ENCODE measurements around the gene ATP6AP1.
"Not testable (repeated sequence)": the region's sequence is repeated elsewhere in the genome, so short reads cannot be mapped to it uniquely, and the experiment has no call there.

The ATP6AP1 gene

GRCh38 chrX:154396363-154396762, 32.1 kb upstream of the ATP6AP1 start:
- H3K27me3 Mint-ChIP-seq, DNase-seq, ATAC-seq, H3K9me3 Mint-ChIP-seq: not testable (repeated sequence)
- peaks cover 30% of the 10 kb centered on the region for H3K4me1 Mint-ChIP-seq
- peak overlapping the region in 1 of 2 donors; percentile 99 for H3K4me3 Mint-ChIP-seq
- peak overlapping the region in 1 of 2 donors; percentile 48 for H3K27ac Mint-ChIP-seq

- peak in 1 of 2 donors; percentile 68 for DNase-seq
- H3K4me3 Mint-ChIP-seq = peak overlapping the region; percentile 97 to 99
- H3K9me3 Mint-ChIP-seq = no peaks in the 10 kb centered on the region
- H3K4me1 Mint-ChIP-seq = peaks cover 31% of the 10 kb centered on the region
- no peaks in the 10 kb centered on the region for H3K27me3 Mint-ChIP-seq
- ATAC-seq = peak; percentile 65
- peak overlapping the region; percentile 99 for H3K27ac Mint-ChIP-seq
Measured at GRCh38 chrX:154396973-154397887, 31.2 kb upstream of the ATP6AP1 start.

- peak within 1 kb of the TSS; percentile 97 to 99 for H3K4me3 Mint-ChIP-seq
- peak within 1 kb of the TSS; percentile 99 for H3K27ac Mint-ChIP-seq
- peaks cover 31% of the 10 kb centered on the region for H3K4me1 Mint-ChIP-seq
- peak; percentile 88 for ATAC-seq
- no peaks in the 10 kb centered on the region for H3K27me3 Mint-ChIP-seq
- no peaks in the 10 kb centered on the region for H3K9me3 Mint-ChIP-seq
- peak; percentile 88 to 96 for DNase-seq
Measured at GRCh38 chrX:154397888-154398667, 30.4 kb upstream of the ATP6AP1 start, which contains the start of gene RPL10. Gene RPL10 (plus strand): TSS chrX:154398377. CDS start chrX:154398520, 143 bp downstream.

- peaks cover 31% of the 10 kb centered on the region for H3K4me1 Mint-ChIP-seq
- H3K27ac Mint-ChIP-seq = peak overlapping the region; percentile 99
- peak overlapping the region; percentile 97 to 99 for H3K4me3 Mint-ChIP-seq
- H3K27me3 Mint-ChIP-seq = no peaks in the 10 kb centered on the region
- H3K9me3 Mint-ChIP-seq = no peaks in the 10 kb centered on the region
- DNase-seq (peak; percentile 71 to 86), ATAC-seq (peak; percentile 47)
Measured at GRCh38 chrX:154398668-154399526, 29.6 kb upstream of the ATP6AP1 start.

GRCh38 chrX:154399527-154400368, 28.7 kb upstream of the ATP6AP1 start:
- H3K27me3 Mint-ChIP-seq = no peaks in the 10 kb centered on the region
- peak overlapping the region; percentile 97 to 99 for H3K4me3 Mint-ChIP-seq
- H3K27ac Mint-ChIP-seq = peak overlapping the region; percentile 99
- no peaks in the 10 kb centered on the region for H3K9me3 Mint-ChIP-seq
- DNase-seq (peak in 1 of 2 donors; percentile 36), ATAC-seq (no peak)
- H3K4me1 Mint-ChIP-seq = peaks cover 31% of the 10 kb centered on the region

GRCh38 chrX:154400369-154400817, 28.1 kb upstream of the ATP6AP1 start:
- Mint-ChIP-seq H3K4me1 (peaks cover 31% of the 10 kb centered on the region), H3K4me3 (peak overlapping the region; percentile 97 to 99), H3K27ac (peak overlapping the region in 1 of 2 donors; percentile 99)
- DNase-seq, ATAC-seq, H3K27me3 Mint-ChIP-seq, H3K9me3 Mint-ChIP-seq: not testable (repeated sequence)

GRCh38 chrX:154401045-154401799, 27.3 kb upstream of the ATP6AP1 start:
- DNase-seq (no peak), ATAC-seq (no peak)
- Mint-ChIP-seq H3K27me3 (no peaks in the 10 kb centered on the region), H3K9me3 (no peaks in the 10 kb centered on the region), H3K27ac (peak overlapping the region in 1 of 2 donors; percentile 95), H3K4me3 (peak overlapping the region in 1 of 2 donors; percentile 99), H3K4me1 (peaks cover 31% of the 10 kb centered on the region)

GRCh38 chrX:154401918-154402621, 26.4 kb upstream of the ATP6AP1 start:
- H3K27me3 Mint-ChIP-seq = no peaks in the 10 kb centered on the region
- DNase-seq (no peak), ATAC-seq (no peak)
- no peak overlapping the region for H3K4me3 Mint-ChIP-seq
- H3K4me1 Mint-ChIP-seq = peaks cover 31% of the 10 kb centered on the region
- peak overlapping the region in 1 of 2 donors; percentile 63 for H3K27ac Mint-ChIP-seq
- H3K9me3 Mint-ChIP-seq = no peaks in the 10 kb centered on the region

GRCh38 chrX:154402622-154403127, 25.8 kb upstream of the ATP6AP1 start:
- Mint-ChIP-seq H3K4me1 (peaks cover 31% of the 10 kb centered on the region), H3K4me3 (no peak overlapping the region), H3K27me3 (no peaks in the 10 kb centered on the region), H3K9me3 (no peaks in the 10 kb centered on the region), H3K27ac (no peak overlapping the region)
- ATAC-seq (no peak), DNase-seq (no peak)

- Mint-ChIP-seq H3K27ac (no peak overlapping the region), H3K4me3 (no peak overlapping the region), H3K9me3 (no peaks in the 10 kb centered on the region), H3K4me1 (peaks cover 29% of the 10 kb centered on the region), H3K27me3 (no peaks in the 10 kb centered on the region)
- no peak for ATAC-seq
- DNase-seq = no peak
Measured at GRCh38 chrX:154403192-154403591, 25.3 kb upstream of the ATP6AP1 start.

- DNase-seq = no peak
- ATAC-seq = no peak
- Mint-ChIP-seq H3K4me3 (no peak overlapping the region), H3K27ac (no peak overlapping the region), H3K27me3 (no peaks in the 10 kb centered on the region), H3K4me1 (peaks cover 29% of the 10 kb centered on the region), H3K9me3 (no peaks in the 10 kb centered on the region)
Measured at GRCh38 chrX:154403858-154404257, 24.6 kb upstream of the ATP6AP1 start.

GRCh38 chrX:154404625-154405192, 23.8 kb upstream of the ATP6AP1 start:
- H3K27ac Mint-ChIP-seq = no peak overlapping the region
- no peak overlapping the region for H3K4me3 Mint-ChIP-seq
- H3K27me3 Mint-ChIP-seq = no peaks in the 10 kb centered on the region
- H3K4me1 Mint-ChIP-seq = peaks cover 29% of the 10 kb centered on the region
- no peaks in the 10 kb centered on the region for H3K9me3 Mint-ChIP-seq
- DNase-seq = no peak
- ATAC-seq = no peak

Measured in stimulated activated naive CD8-positive, alpha-beta T cell treated with anti-CD3 and anti-CD28 coated beads, Interleukin-15, amount 100 ng/mL, for 72 hours (primary cell).